ENCODE data around the gene ATP6V1G2.
"Not testable (repeated sequence)": the region's sequence is repeated elsewhere in the genome, so short reads cannot be mapped to it uniquely, and the experiment has no call there.

The ATP6V1G2 gene

GRCh38 chr6:31529329-31530150 lies 16.9 kb downstream of the ATP6V1G2 start:
- no peak for DNase-seq (ENCODE audit: low read depth)

- no peak for DNase-seq (ENCODE audit: low read depth)
Observed at GRCh38 chr6:31528821-31529328, 17.5 kb downstream of the ATP6V1G2 start, which contains the start of gene MCCD1. Gene MCCD1 (plus strand): TSS chr6:31528962. CDS start chr6:31529015, 53 bp downstream.

- DNase-seq (ENCODE audit: low read depth): no peak
Observed at GRCh38 chr6:31528307-31528777, 18.1 kb downstream of the ATP6V1G2 start.

GRCh38 chr6:31525932-31526591 lies 20.3 kb downstream of the ATP6V1G2 start:
- no peak for DNase-seq (ENCODE audit: low read depth)

GRCh38 chr6:31525553-31525931 lies 20.9 kb downstream of the ATP6V1G2 start:
- no peak for DNase-seq (ENCODE audit: low read depth)

GRCh38 chr6:31521835-31522234 lies 24.6 kb downstream of the ATP6V1G2 start:
- no peak for DNase-seq (ENCODE audit: low read depth)

- peak; percentile 43 for DNase-seq (ENCODE audit: low read depth)
Observed at GRCh38 chr6:31513456-31514165, 32.8 kb downstream of the ATP6V1G2 start.

- DNase-seq (ENCODE audit: low read depth): no peak
Observed at GRCh38 chr6:31510007-31510406, 36.4 kb downstream of the ATP6V1G2 start.

- DNase-seq (ENCODE audit: low read depth): not testable (repeated sequence)
Observed at GRCh38 chr6:31509036-31509435, 37.4 kb downstream of the ATP6V1G2 start.

- DNase-seq (ENCODE audit: low read depth): no peak
Observed at GRCh38 chr6:31502586-31502985, 43.8 kb downstream of the ATP6V1G2 start.

- not testable (repeated sequence) for DNase-seq (ENCODE audit: low read depth)
Observed at GRCh38 chr6:31499648-31500047, 46.8 kb downstream of the ATP6V1G2 start.

GRCh38 chr6:31498748-31499147 lies 47.7 kb downstream of the ATP6V1G2 start:
- DNase-seq (ENCODE audit: low read depth): no peak

- DNase-seq (ENCODE audit: low read depth): peak; percentile 63
Observed at GRCh38 chr6:31497531-31498476, 48.6 kb downstream of the ATP6V1G2 start, which contains the start of gene MICB. Gene MICB (plus strand): TSS chr6:31498145. CDS start chr6:31498194, 49 bp downstream.

- DNase-seq (ENCODE audit: low read depth): not testable (repeated sequence)
Observed at GRCh38 chr6:31496826-31497225, 49.6 kb downstream of the ATP6V1G2 start.

- no peak for DNase-seq (ENCODE audit: low read depth)
Observed at GRCh38 chr6:31495580-31495979, 50.8 kb downstream of the ATP6V1G2 start.
